Kidney epithelial cell (primary cell): ENCODE data around the gene MRPL3. TPM values are rescaled to one million over a fixed set of nuclear protein-coding genes. Genes with fewer than 3 reads are reported as not detected.

Experiments
- DNase-seq: peaks from one replicate; pipeline ENCODE4 v3.0.0-alpha.2; 2010; ENCODE audit warnings: low read depth
- H3K27me3 ChIP-seq: 2 replicates; pipeline ENCODE4 v1.6.0; 2011; ENCODE audit warnings: low read length; ENCODE audit not compliant: control insufficient read depth, insufficient read depth
- H3K36me3 ChIP-seq: 2 replicates; pipeline ENCODE4 v1.5.1; 2011; ENCODE audit warnings: low read length; ENCODE audit not compliant: control insufficient read depth, insufficient read depth
- H3K4me3 ChIP-seq: 2 replicates; pipeline ENCODE4 v1.5.1; 2011; ENCODE audit warnings: low read depth, mild to moderate bottlenecking, control low read depth, low read length
- CTCF ChIP-seq: IDR thresholded peaks from 2 replicates; pipeline ENCODE4 v1.5.1; 2011; ENCODE audit warnings: mild to moderate bottlenecking, moderate library complexity, low read length, control low read depth, inconsistent platforms; ENCODE audit not compliant: insufficient read depth, poor library complexity, severe bottlenecking
- total RNA-seq: library from RNA; depleted of rRNA; stranded (reverse); fragments of >200 nt; gene quantifications from 2 replicates; pipeline ENCODE4 v1.2.3, GENCODE V29; 2015

MRPL3 gene
- total RNA-seq, 1 donor from 2014 or later = 132 TPM

- no peak for TF ChIP-seq CTCF
- Histone ChIP-seq H3K4me3 (no peak overlapping the region), H3K36me3 (no peaks in the 10 kb centered on the region), H3K27me3 (no peaks in the 10 kb centered on the region)
- DNase-seq = no peak
Observed at GRCh38 chr3:131546441-131546840, 43.7 kb upstream of the MRPL3 start.

- DNase-seq = no peak
- no peaks in the 10 kb centered on the region for H3K36me3 ChIP-seq
- TF ChIP-seq CTCF = no peak
- H3K27me3 ChIP-seq = no peaks in the 10 kb centered on the region
- H3K4me3 ChIP-seq = no peak overlapping the region
Observed at GRCh38 chr3:131544557-131544956, 41.8 kb upstream of the MRPL3 start.

GRCh38 chr3:131543714-131544113 lies 40.9 kb upstream of the MRPL3 start:
- no peak for TF ChIP-seq CTCF
- no peak overlapping the region for H3K4me3 ChIP-seq
- H3K36me3 ChIP-seq = no peaks in the 10 kb centered on the region
- no peaks in the 10 kb centered on the region for H3K27me3 ChIP-seq
- DNase-seq = no peak

- Histone ChIP-seq H3K4me3 (no peak overlapping the region), H3K27me3 (no peaks in the 10 kb centered on the region), H3K36me3 (no peaks in the 10 kb centered on the region)
- no peak for DNase-seq
- TF ChIP-seq CTCF = no peak
Observed at GRCh38 chr3:131541288-131541687, 38.5 kb upstream of the MRPL3 start.

- no peak for TF ChIP-seq CTCF
- DNase-seq = no peak
- H3K36me3 ChIP-seq = no peaks in the 10 kb centered on the region
- H3K4me3 ChIP-seq = no peak overlapping the region
- H3K27me3 ChIP-seq = no peaks in the 10 kb centered on the region
Observed at GRCh38 chr3:131540821-131541220, 38.0 kb upstream of the MRPL3 start.

- TF ChIP-seq CTCF = no peak
- DNase-seq = no peak
- Histone ChIP-seq H3K4me3 (no peak overlapping the region), H3K36me3 (no peaks in the 10 kb centered on the region), H3K27me3 (no peaks in the 10 kb centered on the region)
Observed at GRCh38 chr3:131540143-131540542, 37.4 kb upstream of the MRPL3 start.
